ENCODE results near the gene PITPNC1. TPM values are rescaled to one million over a fixed set of nuclear protein-coding genes. Genes with fewer than 3 reads are reported as not detected.
A peak's percentile ranks its signal among the peaks of the same experiment; 100 is the strongest.

Gene PITPNC1
- total RNA-seq, 4 donors from 2014 or later, result 9.1 to 15.1 (median 13.3) TPM

GRCh38 chr17:67546578-67547527 is 169.8 kb downstream of the PITPNC1 start:
- H3K27ac ChIP-seq, result no peak overlapping the region
- DNase-seq, result no peak
- intact Hi-C loops (cut with DNase I), result no loop called here
- WGBS, 2 donors, result 60 to 76% methylated on average over 8 of the region's 11 CpGs
- H3K9me3 ChIP-seq, result no peaks in the 10 kb centered on the region
- TF ChIP-seq POLR2A (IDR thresholded peaks at IDR 0.05) (no peak), CTCF (IDR thresholded peaks at IDR 0.05) (no peak)
- H3K27me3 ChIP-seq, result no peaks in the 10 kb centered on the region
- no peak overlapping the region for H3K4me3 ChIP-seq
- H3K36me3 ChIP-seq, result no peaks in the 10 kb centered on the region
- H3K4me1 ChIP-seq, result peaks cover 0 to 13% (median 12%) of the 10 kb centered on the region in 3 donors

GRCh38 chr17:67548693-67549092 is 171.6 kb downstream of the PITPNC1 start:
- H3K36me3 ChIP-seq, result no peaks in the 10 kb centered on the region
- no peak for DNase-seq
- H3K27ac ChIP-seq, result no peak overlapping the region
- H3K27me3 ChIP-seq, result no peaks in the 10 kb centered on the region
- peaks cover 0 to 13% (median 12%) of the 10 kb centered on the region in 3 donors for H3K4me1 ChIP-seq
- intact Hi-C loops (cut with DNase I), result no loop called here
- WGBS, 2 donors, result 92 to 97% methylated on average over 3 of the region's 3 CpGs
- TF ChIP-seq POLR2A (IDR thresholded peaks at IDR 0.05), result no peak
- TF ChIP-seq CTCF (IDR thresholded peaks at IDR 0.05), result no peak
- H3K4me3 ChIP-seq, result no peak overlapping the region
- H3K9me3 ChIP-seq, result no peaks in the 10 kb centered on the region

GRCh38 chr17:67549820-67550219 is 172.7 kb downstream of the PITPNC1 start:
- no peak for TF ChIP-seq CTCF (IDR thresholded peaks at IDR 0.05)
- no peak for TF ChIP-seq POLR2A (IDR thresholded peaks at IDR 0.05)
- no peak for DNase-seq

GRCh38 chr17:67554634-67555033 is 177.6 kb downstream of the PITPNC1 start:
- 88 to 95% methylated on average over 6 of the region's 6 CpGs for WGBS, 2 donors
- intact Hi-C loops (cut with DNase I), result no loop called here
- peaks cover 0 to 5% (median 0%) of the 10 kb centered on the region in 3 donors for H3K36me3 ChIP-seq
- no peak for DNase-seq
- H3K4me1 ChIP-seq, result peaks cover 0 to 6% (median 0%) of the 10 kb centered on the region in 3 donors
- H3K4me3 ChIP-seq, result no peak overlapping the region
- peaks cover 0 to 6% (median 4%) of the 10 kb centered on the region in 3 donors for H3K9me3 ChIP-seq
- H3K27ac ChIP-seq, result no peak overlapping the region
- no peaks in the 10 kb centered on the region for H3K27me3 ChIP-seq
- TF ChIP-seq POLR2A (IDR thresholded peaks at IDR 0.05) (no peak), CTCF (IDR thresholded peaks at IDR 0.05) (no peak)

More at GRCh38 chr17:67549820-67550219, 172.7 kb downstream of the PITPNC1 start:
- H3K36me3 ChIP-seq, result no peaks in the 10 kb centered on the region
- 72 to 91% methylated on average over 9 of the region's 9 CpGs for WGBS, 2 donors
- no peaks in the 10 kb centered on the region for H3K27me3 ChIP-seq
- peak overlapping the region in 1 of 4 donors; percentile 43 for H3K27ac ChIP-seq
- no peaks in the 10 kb centered on the region for H3K9me3 ChIP-seq
- H3K4me3 ChIP-seq, result no peak overlapping the region
- intact Hi-C loops (cut with DNase I), result no loop called here
- H3K4me1 ChIP-seq, result peaks cover 0 to 13% (median 12%) of the 10 kb centered on the region in 3 donors

GRCh38 chr17:67555855-67556254 is 178.8 kb downstream of the PITPNC1 start:
- Histone ChIP-seq H3K4me1 (peaks cover 0 to 6% (median 0%) of the 10 kb centered on the region in 3 donors), H3K27ac (no peak overlapping the region), H3K27me3 (no peaks in the 10 kb centered on the region), H3K36me3 (peaks cover 0 to 8% (median 0%) of the 10 kb centered on the region in 3 donors), H3K4me3 (no peak overlapping the region), H3K9me3 (peaks cover 0 to 6% (median 4%) of the 10 kb centered on the region in 3 donors)
- no peak for TF ChIP-seq CTCF (IDR thresholded peaks at IDR 0.05)
- TF ChIP-seq POLR2A (IDR thresholded peaks at IDR 0.05), result no peak
- no peak for DNase-seq
- intact Hi-C loops (cut with DNase I), result no loop called here
- WGBS, 2 donors, result 100% methylated on average over 1 of the region's 1 CpG

All from esophagus squamous epithelium (tissue), 5 donors.